HAP-1 (cell line): ENCODE results near the gene MGLL.

ENCODE experiments used
- DNase-seq, 2 experiments: peaks; one replicate each; pipeline ENCODE4 v3.0.0-alpha.2; 2016 to 2020; ENCODE audit warnings: low spot score in 2 of 2
- H3K27me3 ChIP-seq: fragments of 250-450 bp; sonication (Bioruptor Pico); 2 replicates; pipeline ENCODE4 v1.5.1; 2020; ENCODE audit warnings: low read depth, mild to moderate bottlenecking, moderate library complexity
- H3K36me3 ChIP-seq: fragments of 250-450 bp; sonication (Bioruptor Pico); replicated peaks from 2 replicates; pipeline ENCODE4 v1.5.1; 2020; ENCODE audit warnings: mild to moderate bottlenecking
- H3K4me1 ChIP-seq: fragments of 250-450 bp; sonication (Bioruptor Pico); 2 replicates; pipeline ENCODE4 v1.5.1; 2020; ENCODE audit warnings: mild to moderate bottlenecking
- H3K4me3 ChIP-seq: fragments of 250-450 bp; sonication (Bioruptor Pico); 2 replicates; pipeline ENCODE4 v1.5.1; 2020; ENCODE audit warnings: mild to moderate bottlenecking, moderate library complexity
- H3K9me3 ChIP-seq: fragments of 250-450 bp; sonication (Bioruptor Pico); 2 replicates; pipeline ENCODE4 v1.5.1; 2020; ENCODE audit warnings: mild to moderate bottlenecking, moderate library complexity
- in situ Hi-C: fragments of 300-500 bp; cut with MboI; formaldehyde crosslinking; loops from 3 replicates; pipeline ENCODE4 v1.14.3; 2020; ENCODE audit warnings: low sequenced_read_pairs, inconsistent platforms, mixed read lengths

Gene MGLL

DNA sequence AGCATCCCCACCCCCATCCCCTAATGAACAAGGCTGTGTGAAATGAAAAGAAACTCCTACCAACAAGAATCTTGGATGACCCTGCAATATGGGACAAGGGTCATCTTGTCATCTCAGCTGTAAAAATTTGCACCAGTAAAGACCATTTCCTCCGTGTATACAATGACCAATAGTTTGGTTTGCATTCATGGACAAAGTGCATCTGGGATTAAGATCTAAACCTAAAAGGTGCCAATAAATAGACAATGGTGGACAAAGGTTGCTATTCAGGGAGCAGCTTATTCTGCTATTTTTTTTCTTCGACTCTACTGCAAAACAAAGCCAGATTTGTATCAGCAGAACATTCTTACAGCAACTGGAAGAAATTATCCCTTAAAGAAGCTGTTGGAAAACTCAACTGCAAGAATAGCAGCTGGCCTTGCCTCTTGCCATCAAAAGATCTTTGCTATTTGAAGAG is 8.0 kb downstream of the MGLL start:
- H3K4me3 ChIP-seq, result no peak overlapping the region
- H3K4me1 ChIP-seq, result peaks cover 14% of the 10 kb centered on the region
- no peaks in the 10 kb centered on the region for H3K36me3 ChIP-seq
- peak; percentile 22 to 75 for DNase-seq
- peaks cover 14% of the 10 kb centered on the region; the same call in 1 of the 2 replicates for H3K27me3 ChIP-seq
- in situ Hi-C loops, result no loop called here
- no peaks in the 10 kb centered on the region for H3K9me3 ChIP-seq

DNA sequence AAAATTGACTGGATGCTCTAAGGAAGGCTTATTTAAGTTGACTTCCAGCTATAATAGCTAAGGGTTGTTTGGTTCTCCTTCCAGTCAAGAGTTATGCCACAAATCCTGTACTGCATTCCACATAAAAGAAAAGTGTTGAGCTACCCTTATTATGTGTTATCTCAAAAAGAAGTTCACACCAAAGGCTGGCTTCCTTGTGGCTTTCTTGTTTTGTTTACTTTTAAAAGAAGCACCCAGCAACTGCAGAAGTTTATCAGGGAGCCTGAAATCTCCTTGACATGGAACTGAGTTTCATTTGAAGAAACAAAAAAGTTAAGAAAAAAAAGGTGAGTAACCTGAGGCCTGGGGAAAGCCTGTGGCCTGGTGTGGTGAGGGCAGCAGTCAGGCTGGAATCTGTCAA is 10.2 kb downstream of the MGLL start:
- in situ Hi-C loops, result no loop called here
- DNase-seq, result no peak
- Histone ChIP-seq H3K36me3 (no peaks in the 10 kb centered on the region), H3K9me3 (no peaks in the 10 kb centered on the region), H3K4me3 (no peak overlapping the region), H3K4me1 (peaks cover 14% of the 10 kb centered on the region), H3K27me3 (peaks cover 14% of the 10 kb centered on the region; the same call in 1 of the 2 replicates)

DNA sequence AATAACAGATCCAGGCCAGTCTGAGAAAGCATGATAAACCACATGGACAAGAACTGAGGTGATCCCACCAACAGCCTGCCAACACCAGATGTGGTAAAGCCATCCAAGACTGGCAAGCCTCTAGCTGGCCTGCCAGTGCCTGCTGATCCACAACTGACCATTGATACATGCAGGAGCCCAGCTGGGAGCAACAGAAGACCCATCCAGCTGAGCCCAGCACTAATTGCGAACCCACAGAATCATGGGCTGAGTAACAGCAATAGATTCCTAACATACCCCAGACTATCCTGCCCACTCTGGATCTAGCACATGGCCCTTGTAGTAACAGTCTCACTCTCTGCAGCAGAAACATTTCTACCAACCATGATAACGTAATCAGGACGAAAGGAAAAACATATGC is 10.6 kb downstream of the MGLL start:
- peaks cover 14% of the 10 kb centered on the region; the same call in 1 of the 2 replicates for H3K27me3 ChIP-seq
- in situ Hi-C loops, result no loop called here
- no peaks in the 10 kb centered on the region for H3K36me3 ChIP-seq
- H3K4me1 ChIP-seq, result peaks cover 14% of the 10 kb centered on the region
- no peaks in the 10 kb centered on the region for H3K9me3 ChIP-seq
- H3K4me3 ChIP-seq, result no peak overlapping the region
- no peak for DNase-seq

DNA sequence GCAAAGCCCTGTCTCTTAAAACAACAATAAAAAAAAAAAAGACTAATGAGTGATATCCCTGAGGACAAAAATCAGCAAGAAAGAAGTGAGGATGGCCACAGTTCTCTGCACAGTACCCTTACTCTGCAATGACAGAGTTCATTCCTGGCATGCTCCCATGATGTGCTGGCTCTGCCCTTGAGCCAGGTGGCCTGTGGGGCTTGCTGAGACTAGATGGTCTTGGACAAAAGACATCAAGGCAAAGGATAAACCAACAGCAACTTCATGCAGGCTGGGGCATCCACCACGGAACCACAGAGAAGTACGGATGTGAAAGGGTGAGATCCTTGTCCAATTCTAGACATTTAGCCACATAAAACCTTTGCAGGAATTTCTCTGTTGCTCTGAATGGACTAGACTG is 12.7 kb downstream of the MGLL start:
- in situ Hi-C loops, result no loop called here

DNA sequence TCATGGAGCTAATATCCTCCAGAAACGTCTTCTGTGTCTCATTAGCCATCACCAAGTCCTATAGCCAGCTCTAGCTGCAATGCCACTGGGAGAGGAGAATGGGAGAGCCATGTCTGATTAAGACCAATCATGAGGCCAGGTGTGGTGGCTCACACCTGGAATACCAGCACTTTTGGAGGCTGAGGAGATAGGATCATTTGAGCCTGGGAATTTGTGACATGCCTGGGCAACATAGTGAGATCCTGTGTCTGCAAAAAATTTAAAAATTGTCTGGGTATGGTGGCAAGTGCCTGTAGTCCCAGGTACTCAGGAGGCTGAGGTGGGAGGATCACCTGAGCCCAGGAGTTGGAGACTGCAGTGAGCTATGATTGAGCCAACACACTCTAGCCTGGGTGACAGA is 13.1 kb downstream of the MGLL start:
- Histone ChIP-seq H3K36me3 (no peaks in the 10 kb centered on the region), H3K9me3 (no peaks in the 10 kb centered on the region), H3K4me1 (peaks cover 6% of the 10 kb centered on the region), H3K27me3 (peaks cover 14% of the 10 kb centered on the region; the same call in 1 of the 2 replicates), H3K4me3 (no peak overlapping the region)
- DNase-seq, result no peak
- in situ Hi-C loops, result no loop called here

More for the DNA sequence above, 12.7 kb downstream of the MGLL start:
- no peak for DNase-seq
- Histone ChIP-seq H3K9me3 (no peaks in the 10 kb centered on the region), H3K36me3 (no peaks in the 10 kb centered on the region), H3K4me3 (no peak overlapping the region), H3K4me1 (peaks cover 9% of the 10 kb centered on the region), H3K27me3 (peaks cover 14% of the 10 kb centered on the region; the same call in 1 of the 2 replicates)

DNA sequence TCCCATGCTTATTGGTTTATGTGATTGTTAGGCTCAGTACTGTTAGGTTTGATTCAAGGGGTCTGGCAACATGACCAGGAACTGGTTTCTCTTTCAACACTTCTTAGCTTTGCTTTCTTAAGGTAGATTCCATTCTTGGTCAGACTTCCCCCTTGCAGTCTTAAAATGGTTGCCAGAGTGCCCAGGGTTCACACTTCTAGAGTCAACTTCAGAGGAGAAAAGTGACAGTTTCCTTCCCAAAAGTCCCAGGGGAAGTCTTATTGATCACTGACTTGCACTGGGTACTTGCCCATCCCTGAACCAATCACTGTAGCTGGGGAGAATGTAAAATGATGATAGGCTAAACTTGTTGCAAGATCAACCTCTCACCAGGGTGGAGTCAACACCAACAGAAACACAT is 14.1 kb downstream of the MGLL start:
- no peak for DNase-seq
- in situ Hi-C loops, result no loop called here
- Histone ChIP-seq H3K27me3 (peaks cover 14% of the 10 kb centered on the region; the same call in 1 of the 2 replicates), H3K4me1 (no peaks in the 10 kb centered on the region), H3K9me3 (no peaks in the 10 kb centered on the region), H3K36me3 (no peaks in the 10 kb centered on the region), H3K4me3 (no peak overlapping the region)

DNA sequence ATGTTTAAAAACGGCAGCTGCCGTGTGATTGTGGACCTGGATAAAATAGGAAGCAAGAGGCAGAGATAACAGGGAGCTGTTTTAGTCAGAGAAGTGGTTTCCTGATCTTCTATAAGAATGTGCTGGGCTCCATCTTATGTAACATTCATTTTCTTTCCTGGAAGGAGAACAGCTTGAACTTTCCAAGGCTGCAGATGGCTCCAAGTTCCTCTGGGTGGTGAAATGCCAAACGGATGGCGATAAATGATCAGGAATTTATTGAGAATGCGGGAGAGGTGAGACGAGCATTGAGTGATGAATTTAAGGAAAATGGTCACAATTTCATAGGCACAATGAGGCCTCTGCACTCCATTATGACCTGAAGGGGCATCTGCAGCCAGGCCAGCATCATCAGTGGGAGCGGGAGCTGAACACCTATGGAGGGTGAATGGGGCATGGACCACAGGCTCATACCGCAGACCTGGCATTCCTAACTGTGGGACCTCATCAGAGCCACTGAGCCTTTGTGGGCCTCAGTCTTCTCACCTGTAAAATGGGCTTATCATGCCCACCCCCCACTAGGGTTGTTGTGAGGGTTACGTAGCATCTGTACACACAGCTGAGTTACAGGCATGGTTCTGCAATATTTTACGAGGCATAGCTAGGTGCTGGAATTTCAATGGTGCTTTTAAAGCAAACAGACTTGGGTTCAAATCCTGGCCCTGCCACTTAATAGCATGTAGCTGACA is 17.1 kb downstream of the MGLL start:
- in situ Hi-C loops, result no loop called here
- H3K36me3 ChIP-seq, result no peaks in the 10 kb centered on the region

DNA sequence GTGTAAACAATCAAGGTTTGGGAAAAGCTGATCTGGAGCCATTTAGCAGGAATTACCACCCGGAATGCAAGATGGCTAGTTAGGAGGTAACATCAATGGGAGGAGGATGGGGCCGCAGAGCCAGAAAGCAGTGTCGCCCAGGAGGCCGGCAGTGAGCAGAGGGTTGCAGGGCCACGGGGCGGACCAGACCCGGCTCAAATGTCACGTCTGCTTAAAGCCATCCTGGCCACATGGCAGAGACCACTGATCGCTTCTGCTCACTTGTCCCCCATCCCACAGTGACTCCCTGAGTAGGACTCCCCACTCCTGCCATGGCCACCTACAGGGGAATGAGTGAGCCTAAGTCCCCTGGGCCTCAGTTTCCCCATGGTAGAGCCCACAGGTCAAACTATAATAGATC is 18.2 kb downstream of the MGLL start:
- in situ Hi-C loops, result no loop called here
- Histone ChIP-seq H3K4me1 (no peaks in the 10 kb centered on the region), H3K4me3 (no peak overlapping the region), H3K27me3 (no peaks in the 10 kb centered on the region), H3K36me3 (no peaks in the 10 kb centered on the region), H3K9me3 (no peaks in the 10 kb centered on the region)
- no peak for DNase-seq

More for the DNA sequence above, 17.1 kb downstream of the MGLL start:
- no peak for DNase-seq
- Histone ChIP-seq H3K4me3 (no peak overlapping the region), H3K9me3 (no peaks in the 10 kb centered on the region), H3K27me3 (no peaks in the 10 kb centered on the region), H3K4me1 (no peaks in the 10 kb centered on the region)

DNA sequence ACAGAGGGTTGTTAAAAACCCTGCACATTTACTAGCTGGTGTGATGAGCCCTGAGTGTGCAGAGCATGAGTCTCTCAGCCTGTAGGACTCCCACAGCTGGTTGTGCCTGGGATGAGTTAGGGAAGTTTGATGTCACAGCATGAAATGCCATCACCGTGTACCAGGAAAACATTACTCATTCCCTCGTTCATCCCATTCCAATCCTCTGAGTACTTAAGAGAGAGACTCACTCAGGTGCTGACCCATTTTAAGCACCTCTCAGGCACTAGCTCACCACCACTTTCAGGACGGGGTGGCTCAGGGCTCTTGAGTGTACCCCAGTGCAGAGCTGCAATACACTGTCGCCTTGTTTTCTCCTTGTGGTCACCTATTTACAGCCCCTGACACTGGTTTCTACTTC is 18.7 kb downstream of the MGLL start:
- no peak overlapping the region for H3K4me3 ChIP-seq
- no peaks in the 10 kb centered on the region for H3K36me3 ChIP-seq
- H3K9me3 ChIP-seq, result no peaks in the 10 kb centered on the region
- no peaks in the 10 kb centered on the region for H3K27me3 ChIP-seq
- DNase-seq, result no peak
- H3K4me1 ChIP-seq, result no peaks in the 10 kb centered on the region
- in situ Hi-C loops, result no loop called here

DNA sequence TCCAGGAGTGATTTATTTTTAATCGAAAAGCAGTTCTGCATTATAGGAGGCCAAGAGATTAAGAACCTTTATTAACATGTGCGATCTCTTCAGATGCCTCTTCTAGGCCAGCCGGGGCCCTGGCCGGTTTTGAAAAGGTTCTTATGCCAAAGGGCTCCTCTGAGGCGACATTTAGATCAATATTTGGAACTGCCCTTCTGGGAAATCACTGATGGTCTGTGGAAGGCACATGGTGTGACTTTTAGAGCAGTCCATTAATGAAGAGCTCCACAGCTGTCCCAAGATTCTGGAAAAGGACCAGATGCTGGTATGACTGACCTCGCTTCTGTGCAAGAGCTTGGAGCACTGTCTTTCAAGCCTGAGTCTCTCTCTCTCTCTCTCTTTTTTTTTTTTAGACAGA is 19.7 kb downstream of the MGLL start:
- Histone ChIP-seq H3K4me3 (no peak overlapping the region), H3K36me3 (no peaks in the 10 kb centered on the region), H3K9me3 (no peaks in the 10 kb centered on the region), H3K27me3 (no peaks in the 10 kb centered on the region), H3K4me1 (no peaks in the 10 kb centered on the region)
- no peak for DNase-seq
- in situ Hi-C loops, result no loop called here

DNA sequence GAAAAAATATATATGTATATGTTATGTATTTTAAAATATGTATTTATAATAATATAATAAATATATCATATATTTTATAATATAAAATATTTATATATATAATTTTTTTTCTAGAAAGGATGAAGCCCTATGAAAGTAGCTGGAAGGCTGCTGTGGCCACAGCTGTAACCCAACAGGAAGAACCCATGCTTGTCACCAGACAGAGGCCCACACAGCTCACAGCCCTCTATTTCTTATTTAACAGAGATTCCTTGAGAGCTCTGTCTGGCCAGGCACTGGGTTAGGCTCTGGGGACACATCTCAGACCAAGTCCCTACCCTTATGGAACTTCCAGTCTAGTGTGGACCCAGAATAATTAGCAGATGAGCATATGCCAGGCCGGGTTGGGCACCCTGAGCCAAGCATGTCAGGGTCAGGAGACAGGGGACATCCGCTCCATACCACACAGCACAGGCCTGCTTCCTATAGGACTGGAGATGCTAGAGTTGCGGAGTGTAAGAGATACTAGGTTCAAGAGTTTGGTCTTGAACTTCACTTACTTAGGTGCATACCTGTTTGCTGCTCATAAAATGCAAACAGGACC is 20.5 kb downstream of the MGLL start:
- no peaks in the 10 kb centered on the region for H3K4me1 ChIP-seq
- H3K27me3 ChIP-seq, result no peaks in the 10 kb centered on the region
- H3K36me3 ChIP-seq, result no peaks in the 10 kb centered on the region
- no peaks in the 10 kb centered on the region for H3K9me3 ChIP-seq
- no peak overlapping the region for H3K4me3 ChIP-seq
- in situ Hi-C loops, result no loop called here
- DNase-seq, result no peak

DNA sequence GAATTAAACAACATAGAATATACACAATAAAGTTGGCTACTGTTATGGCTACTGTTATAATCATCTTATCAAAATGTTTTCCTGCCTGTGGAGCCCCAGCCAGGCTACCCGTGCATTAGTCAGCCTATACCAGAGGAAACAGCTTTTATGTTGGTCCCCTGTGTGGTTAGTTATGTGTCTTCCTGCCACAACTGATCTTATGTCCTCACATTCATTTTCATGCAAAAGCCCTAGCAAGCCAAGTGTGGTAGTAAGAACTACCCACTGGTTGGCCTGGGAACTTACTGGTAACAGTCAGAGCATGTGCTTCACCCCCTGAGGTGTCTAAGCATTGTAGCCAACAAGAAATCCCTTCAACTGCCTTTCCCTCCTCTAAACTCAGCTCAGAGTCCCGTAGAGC is 21.8 kb downstream of the MGLL start:
- no peaks in the 10 kb centered on the region for H3K27me3 ChIP-seq
- H3K36me3 ChIP-seq, result no peaks in the 10 kb centered on the region
- H3K9me3 ChIP-seq, result no peaks in the 10 kb centered on the region
- in situ Hi-C loops, result no loop called here
- H3K4me3 ChIP-seq, result no peak overlapping the region
- DNase-seq, result no peak
- no peaks in the 10 kb centered on the region for H3K4me1 ChIP-seq

DNA sequence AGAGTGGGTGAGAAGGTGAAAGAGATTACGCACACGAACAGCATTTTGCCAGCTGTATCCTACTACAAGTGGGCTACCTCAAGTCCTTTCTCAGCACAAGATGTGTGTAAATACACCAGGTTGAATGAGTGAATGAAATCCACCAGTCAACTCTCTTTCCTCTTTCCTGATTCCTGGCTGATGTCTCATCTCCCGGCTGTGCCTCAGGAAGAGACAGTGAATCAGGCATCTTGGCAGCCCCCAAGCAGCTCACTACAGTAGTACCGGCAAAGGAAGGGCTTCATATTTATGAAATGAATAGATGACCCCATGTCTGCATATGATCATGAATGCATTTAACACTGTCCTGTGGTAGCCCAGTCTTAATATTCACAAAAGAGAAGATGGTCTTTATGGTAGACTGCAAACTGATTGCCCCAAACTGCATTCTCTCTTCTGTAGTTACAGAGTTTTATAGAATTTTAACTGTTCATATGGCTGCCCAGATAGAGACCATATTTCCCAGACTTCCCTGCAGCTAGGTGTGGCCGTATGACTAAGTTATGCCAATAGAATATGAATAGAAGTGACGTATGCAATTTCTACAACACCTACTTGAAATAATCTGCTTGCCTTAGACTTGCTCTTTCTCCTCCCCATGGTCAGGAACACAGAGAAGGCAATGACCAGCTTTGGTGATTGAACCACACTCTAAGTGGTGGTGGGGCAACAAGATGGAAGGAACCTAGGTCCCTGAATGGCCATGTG is 22.7 kb downstream of the MGLL start:
- H3K9me3 ChIP-seq, result no peaks in the 10 kb centered on the region
- no peak overlapping the region for H3K4me3 ChIP-seq
- no peak for DNase-seq
- in situ Hi-C loops, result no loop called here
- H3K27me3 ChIP-seq, result no peaks in the 10 kb centered on the region
- H3K4me1 ChIP-seq, result no peaks in the 10 kb centered on the region
- H3K36me3 ChIP-seq, result no peaks in the 10 kb centered on the region

DNA sequence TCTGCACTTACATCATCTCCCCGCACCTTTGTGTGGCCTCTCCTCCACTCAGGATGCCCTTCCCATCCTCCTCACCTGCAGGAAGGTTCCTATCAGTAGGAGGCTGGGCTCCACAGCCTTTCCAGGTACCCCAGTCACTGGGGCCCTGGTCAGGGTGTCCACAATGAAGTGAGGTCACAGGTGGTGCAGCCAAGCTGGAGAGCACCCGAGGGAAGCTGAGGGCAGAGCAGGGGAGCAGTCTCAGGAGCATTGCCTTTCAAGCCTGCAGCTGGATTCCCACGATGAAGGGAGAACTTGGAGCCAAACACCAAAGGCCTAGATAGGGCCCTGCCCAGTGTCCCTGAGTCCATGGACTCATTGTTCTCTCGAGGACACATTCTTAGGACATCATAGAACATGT is 23.6 kb downstream of the MGLL start:
- Histone ChIP-seq H3K4me1 (no peaks in the 10 kb centered on the region), H3K9me3 (no peaks in the 10 kb centered on the region), H3K27me3 (no peaks in the 10 kb centered on the region), H3K36me3 (no peaks in the 10 kb centered on the region), H3K4me3 (no peak overlapping the region)
- in situ Hi-C loops, result no loop called here
- no peak for DNase-seq
